ENCODE results near the gene RNU6-9. TPM values are rescaled to one million over a fixed set of nuclear protein-coding genes. Genes with fewer than 3 reads are reported as not detected.
"Not testable (repeated sequence)": the region's sequence is repeated elsewhere in the genome, so short reads cannot be mapped to it uniquely, and the experiment has no call there.

RNU6-9 gene
- total RNA-seq, 1 experiment from 2014 or later: not detected

DNA sequence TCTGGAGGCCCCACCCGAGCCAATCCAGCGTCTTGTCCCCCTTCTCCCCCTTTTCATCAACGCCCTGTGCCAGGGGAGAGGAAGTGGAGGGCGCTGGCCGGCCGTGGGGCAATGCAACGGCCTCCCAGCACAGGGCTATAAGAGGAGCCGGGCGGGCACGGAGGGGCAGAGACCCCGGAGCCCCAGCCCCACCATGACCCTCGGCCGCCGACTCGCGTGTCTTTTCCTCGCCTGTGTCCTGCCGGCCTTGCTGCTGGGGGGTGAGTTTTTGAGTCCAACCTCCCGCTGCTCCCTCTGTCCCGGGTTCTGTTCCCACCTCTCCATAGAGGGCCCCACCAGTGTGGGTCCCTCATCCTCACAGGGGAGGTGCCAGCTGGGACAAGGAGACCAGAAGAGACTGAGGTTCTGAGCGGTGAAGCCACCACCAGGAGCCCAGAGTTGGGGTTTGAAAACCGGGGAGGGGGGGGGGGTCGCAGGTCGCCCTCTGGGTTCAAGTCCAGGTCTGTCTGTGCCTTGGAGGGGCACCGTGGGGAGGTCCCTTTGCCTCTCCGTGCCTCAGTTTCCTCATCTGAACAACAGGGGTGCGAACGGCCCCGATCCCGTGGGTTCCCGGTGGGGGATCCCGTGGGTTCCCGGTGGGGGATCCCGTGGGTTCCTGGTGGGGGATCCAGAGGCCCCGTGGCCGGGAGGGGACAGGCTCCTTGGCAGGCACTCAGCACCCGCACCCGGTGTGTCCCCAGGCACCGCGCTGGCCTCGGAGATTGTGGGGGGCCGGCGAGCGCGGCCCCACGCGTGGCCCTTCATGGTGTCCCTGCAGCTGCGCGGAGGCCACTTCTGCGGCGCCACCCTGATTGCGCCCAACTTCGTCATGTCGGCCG is 40.9 kb upstream of the RNU6-9 start, which contains the start of gene ELANE:
Gene ELANE, plus strand, starts transcription at position 168 of the 878 bp plus-strand sequence. Its CDS starts 26 bp downstream, at position 194.
- DNase-seq (no peak), ATAC-seq (no peak)
- POLR2A ChIA-PET (ENCODE audit: unreplicated experiment): no interaction called here
- H3K79me2 ChIP-seq (ENCODE audit: low read length): no peaks in the 10 kb centered on the region
- H3K27me3 ChIP-seq (ENCODE audit: low read length): peaks cover 11% of the 10 kb centered on the region
- no peaks in the 10 kb centered on the region for H3K9me3 ChIP-seq (ENCODE audit: low read length)
- H3K27ac ChIP-seq (ENCODE audit: low read length): no peak within 1 kb of the TSS
- CTCF ChIA-PET: no interaction called here
- intact Hi-C loops (cut with micrococcal nuclease): no loop called here
- no peak within 1 kb of the TSS for H3K4me2 ChIP-seq (ENCODE audit: low read length)
- no peaks in the 10 kb centered on the region for H3K4me1 ChIP-seq (ENCODE audit: insufficient read depth, low read length)
- no peak for TF ChIP-seq EZH2phosphoT487 (IDR thresholded peaks at IDR 0.05; ENCODE audit: borderline replicate concordance, low read length)
- TF ChIP-seq EZH2 (IDR thresholded peaks at IDR 0.05; ENCODE audit: low read length, unreplicated experiment): no peak
- TF ChIP-seq, protein P1, sequence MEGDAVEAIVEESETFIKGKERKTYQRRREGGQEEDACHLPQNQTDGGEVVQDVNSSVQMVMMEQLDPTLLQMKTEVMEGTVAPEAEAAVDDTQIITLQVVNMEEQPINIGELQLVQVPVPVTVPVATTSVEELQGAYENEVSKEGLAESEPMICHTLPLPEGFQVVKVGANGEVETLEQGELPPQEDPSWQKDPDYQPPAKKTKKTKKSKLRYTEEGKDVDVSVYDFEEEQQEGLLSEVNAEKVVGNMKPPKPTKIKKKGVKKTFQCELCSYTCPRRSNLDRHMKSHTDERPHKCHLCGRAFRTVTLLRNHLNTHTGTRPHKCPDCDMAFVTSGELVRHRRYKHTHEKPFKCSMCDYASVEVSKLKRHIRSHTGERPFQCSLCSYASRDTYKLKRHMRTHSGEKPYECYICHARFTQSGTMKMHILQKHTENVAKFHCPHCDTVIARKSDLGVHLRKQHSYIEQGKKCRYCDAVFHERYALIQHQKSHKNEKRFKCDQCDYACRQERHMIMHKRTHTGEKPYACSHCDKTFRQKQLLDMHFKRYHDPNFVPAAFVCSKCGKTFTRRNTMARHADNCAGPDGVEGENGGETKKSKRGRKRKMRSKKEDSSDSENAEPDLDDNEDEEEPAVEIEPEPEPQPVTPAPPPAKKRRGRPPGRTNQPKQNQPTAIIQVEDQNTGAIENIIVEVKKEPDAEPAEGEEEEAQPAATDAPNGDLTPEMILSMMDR (conservative IDR thresholded peaks at IDR 0.05; ENCODE audit: low read depth, low read length): no peak
- no peaks in the 10 kb centered on the region for H3F3A ChIP-seq (ENCODE audit: low read length, unreplicated experiment)
- H3K4me3 ChIP-seq (ENCODE audit: low read length): no peak within 1 kb of the TSS
- no peaks in the 10 kb centered on the region for H4K20me1 ChIP-seq (ENCODE audit: low read length)
- H3K36me3 ChIP-seq (ENCODE audit: low read depth, low read length): no peaks in the 10 kb centered on the region
- no peaks in the 10 kb centered on the region for H3K9me2 ChIP-seq (replicated peaks; ENCODE audit: low read length)
- no peak within 1 kb of the TSS for H2AFZ ChIP-seq (ENCODE audit: low read length)
- H3K9ac ChIP-seq (ENCODE audit: low read length): no peak within 1 kb of the TSS
- no TSS peak for BruUV-seq (replicated peaks)

DNA sequence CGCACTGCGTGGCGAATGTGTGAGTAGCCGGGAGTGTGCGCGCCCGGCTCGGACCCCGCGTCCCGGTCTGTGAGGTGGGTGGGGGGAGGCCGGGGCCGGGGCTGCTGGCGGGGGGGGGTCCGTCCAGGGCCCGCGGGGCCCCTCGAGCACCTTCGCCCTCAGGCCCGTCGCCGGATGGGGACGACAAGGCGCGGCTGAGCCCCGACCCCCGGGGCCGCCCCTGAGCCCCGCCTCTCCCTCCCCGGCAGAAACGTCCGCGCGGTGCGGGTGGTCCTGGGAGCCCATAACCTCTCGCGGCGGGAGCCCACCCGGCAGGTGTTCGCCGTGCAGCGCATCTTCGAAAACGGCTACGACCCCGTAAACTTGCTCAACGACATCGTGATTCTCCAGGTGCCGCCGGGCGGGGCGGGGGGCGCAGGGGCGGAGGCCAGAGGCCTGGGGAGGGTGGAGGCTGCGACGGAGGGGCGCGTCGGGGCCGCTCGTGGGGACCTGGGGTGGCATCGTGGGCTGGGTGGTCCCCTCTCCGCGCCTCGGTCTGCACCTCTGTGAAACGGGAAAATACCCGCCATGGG is 40.2 kb upstream of the RNU6-9 start:
- Histone ChIP-seq H3K36me3 (ENCODE audit: low read depth, low read length) (no peaks in the 10 kb centered on the region), H3K9me2 (replicated peaks; ENCODE audit: low read length) (no peaks in the 10 kb centered on the region), H3K9me3 (ENCODE audit: low read length) (no peaks in the 10 kb centered on the region), H3K4me3 (ENCODE audit: low read length) (no peak overlapping the region), H4K20me1 (ENCODE audit: low read length) (no peaks in the 10 kb centered on the region), H3F3A (ENCODE audit: low read length, unreplicated experiment) (no peaks in the 10 kb centered on the region), H3K9ac (ENCODE audit: low read length) (no peak overlapping the region), H3K4me1 (ENCODE audit: insufficient read depth, low read length) (no peaks in the 10 kb centered on the region), H3K27ac (ENCODE audit: low read length) (no peak overlapping the region), H3K79me2 (ENCODE audit: low read length) (no peaks in the 10 kb centered on the region), H2AFZ (ENCODE audit: low read length) (no peak overlapping the region), H3K4me2 (ENCODE audit: low read length) (no peak overlapping the region), H3K27me3 (ENCODE audit: low read length) (peaks cover 4% of the 10 kb centered on the region)
- ATAC-seq: no peak
- no peak for DNase-seq
- ChIA-PET POLR2A (ENCODE audit: unreplicated experiment) (no interaction called here), CTCF (no interaction called here)
- no TSS peak for BruUV-seq (replicated peaks)
- intact Hi-C loops (cut with micrococcal nuclease): no loop called here
- TF ChIP-seq EZH2 (IDR thresholded peaks at IDR 0.05; ENCODE audit: low read length, unreplicated experiment): no peak
- TF ChIP-seq EZH2phosphoT487 (IDR thresholded peaks at IDR 0.05; ENCODE audit: borderline replicate concordance, low read length): no peak
- TF ChIP-seq, protein P1 (conservative IDR thresholded peaks at IDR 0.05; ENCODE audit: low read depth, low read length): no peak

DNA sequence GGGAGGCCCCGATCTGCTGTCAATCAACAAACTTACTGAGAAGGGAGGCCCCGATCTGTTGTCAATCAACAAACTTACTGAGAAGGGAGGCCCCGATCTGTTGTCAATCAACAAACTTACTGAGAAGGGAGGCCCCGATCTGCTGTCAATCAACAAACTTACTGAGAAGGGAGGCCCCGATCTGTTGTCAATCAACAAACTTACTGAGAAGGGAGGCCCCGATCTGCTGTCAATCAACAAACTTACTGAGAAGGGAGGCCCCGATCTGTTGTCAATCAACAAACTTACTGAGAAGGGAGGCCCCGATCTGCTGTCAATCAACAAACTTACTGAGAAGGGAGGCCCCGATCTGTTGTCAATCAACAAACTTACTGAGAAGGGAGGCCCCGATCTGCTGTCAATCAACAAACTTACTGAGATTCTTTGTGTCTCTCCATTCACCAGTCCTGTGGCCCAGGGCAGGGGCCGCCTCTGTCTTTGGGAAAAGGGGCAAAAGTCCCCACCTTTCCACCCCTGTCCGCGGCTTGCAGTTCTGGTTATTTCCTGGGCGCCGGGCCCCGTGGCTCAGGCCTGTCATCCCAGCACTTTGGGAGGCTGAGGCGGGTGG is 39.6 kb upstream of the RNU6-9 start:
- not testable (repeated sequence) for H3K4me2 ChIP-seq (ENCODE audit: low read length)

More for the DNA sequence above, 39.6 kb upstream of the RNU6-9 start:
- H3K79me2 ChIP-seq (ENCODE audit: low read length); H3K9me3 ChIP-seq (ENCODE audit: low read length); H3K4me1 ChIP-seq (ENCODE audit: insufficient read depth, low read length); H3K27ac ChIP-seq (ENCODE audit: low read length); H3K9me2 ChIP-seq (replicated peaks; ENCODE audit: low read length); POLR2A ChIA-PET (ENCODE audit: unreplicated experiment); H3K9ac ChIP-seq (ENCODE audit: low read length); H3K4me3 ChIP-seq (ENCODE audit: low read length); H3K36me3 ChIP-seq (ENCODE audit: low read depth, low read length); H3F3A ChIP-seq (ENCODE audit: low read length, unreplicated experiment); H3K27me3 ChIP-seq (ENCODE audit: low read length); DNase-seq; H2AFZ ChIP-seq (ENCODE audit: low read length); CTCF ChIA-PET; BruUV-seq (replicated peaks); H4K20me1 ChIP-seq (ENCODE audit: low read length); intact Hi-C loops (cut with micrococcal nuclease); ATAC-seq: not testable (repeated sequence)
